Hindlimb muscle (tissue), 1 donor: ENCODE measurements around the gene ATXN1. TPM values are rescaled to one million over a fixed set of nuclear protein-coding genes. Genes with fewer than 3 reads are reported as not detected.

Experiments
- DNase-seq: peaks from one replicate; pipeline ENCODE4 v3.0.0-alpha.2; 2013
- polyA plus RNA-seq: library from polyadenylated mRNA; unstranded; fragments of 120-200 nt; gene quantifications from one replicate; pipeline ENCODE4 v1.2.1, GENCODE V29; 2013; ENCODE audit not compliant: insufficient read length

Gene ATXN1
- polyA plus RNA-seq, 1 donor = 16.1 TPM

DNA sequence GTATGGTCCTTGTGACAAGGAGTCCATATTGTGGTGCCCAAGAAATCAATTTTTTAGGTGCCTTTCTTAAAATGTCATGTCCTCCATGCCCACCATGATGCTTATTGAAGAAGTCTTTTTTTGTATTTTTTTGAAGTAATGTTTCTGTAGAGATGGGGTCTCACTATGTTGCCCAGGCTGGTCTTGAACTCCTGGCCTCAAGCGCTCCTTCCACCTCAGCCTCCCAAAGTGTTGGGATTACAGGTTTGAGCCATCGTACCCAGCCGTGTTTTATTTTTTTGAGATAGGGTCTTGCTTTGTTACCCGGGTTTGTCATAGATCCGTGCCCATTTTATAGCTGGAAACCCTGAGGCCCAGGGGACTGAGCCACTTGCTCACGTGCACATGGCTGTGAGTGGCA lies 238.3 kb downstream of the ATXN1 start:
- no peak for DNase-seq

DNA sequence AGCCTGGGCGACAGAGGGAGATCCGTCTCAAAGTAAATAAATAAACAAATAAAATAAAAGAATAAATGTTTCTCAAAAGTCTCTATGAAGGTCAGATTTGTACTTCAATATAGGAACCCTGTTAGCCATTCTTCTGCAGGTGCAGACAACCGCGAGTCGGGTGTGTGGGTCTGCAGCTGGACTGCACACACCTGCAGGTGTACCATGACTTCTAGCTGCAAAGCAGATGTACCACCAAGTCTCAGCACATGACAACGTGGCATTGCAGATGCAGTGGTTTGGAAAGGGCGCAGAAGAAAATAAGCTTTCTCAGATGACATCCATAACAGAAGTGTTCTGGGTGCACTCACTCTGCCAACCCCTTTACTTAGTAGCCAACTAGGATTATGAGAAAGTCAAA lies 239.7 kb downstream of the ATXN1 start:
- DNase-seq = no peak

DNA sequence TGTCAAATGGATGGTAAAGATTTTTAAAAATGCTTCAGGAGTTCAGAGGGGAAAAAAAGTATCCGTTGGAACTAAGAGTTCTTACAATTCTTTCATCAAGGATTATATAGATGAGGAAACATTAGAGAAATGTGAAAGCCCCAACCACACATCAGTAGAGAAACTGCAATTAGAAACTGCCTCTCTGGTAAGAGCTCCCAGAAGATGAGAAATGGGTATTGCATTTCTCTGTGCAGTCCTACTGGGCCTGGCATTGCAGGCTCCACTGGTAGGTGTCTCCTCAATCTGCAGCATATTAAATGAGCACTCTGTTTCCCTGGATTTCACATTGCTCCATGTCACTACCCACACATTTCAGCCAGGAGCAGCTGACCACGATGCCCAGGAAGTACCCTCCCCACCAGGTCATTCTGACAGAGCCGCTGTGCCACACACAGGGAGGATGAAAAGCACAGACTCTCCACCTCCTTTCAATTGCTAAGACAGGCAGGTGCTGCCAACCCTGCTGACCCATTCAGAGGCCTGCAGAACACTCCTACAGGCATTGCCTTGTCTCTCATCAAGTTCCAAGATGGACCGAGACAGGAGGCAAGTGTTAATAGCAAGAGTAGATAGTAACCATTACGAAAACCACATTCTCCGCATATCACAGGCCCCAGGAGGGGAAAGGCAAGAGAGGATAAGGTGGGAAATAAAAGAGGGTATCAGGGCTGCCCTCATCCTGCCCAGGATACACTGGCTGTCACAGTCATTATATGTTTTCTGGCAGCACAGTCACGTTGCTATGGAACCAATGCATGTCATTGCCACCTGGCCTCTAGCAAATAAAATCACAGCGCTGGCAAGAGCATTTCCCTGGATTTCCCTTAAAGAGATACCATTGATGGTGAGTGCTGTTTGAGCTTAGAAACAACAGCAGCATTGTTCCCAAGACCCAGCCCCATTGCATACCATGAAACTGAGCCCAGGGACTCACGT lies 241.7 kb downstream of the ATXN1 start:
- DNase-seq = no peak

DNA sequence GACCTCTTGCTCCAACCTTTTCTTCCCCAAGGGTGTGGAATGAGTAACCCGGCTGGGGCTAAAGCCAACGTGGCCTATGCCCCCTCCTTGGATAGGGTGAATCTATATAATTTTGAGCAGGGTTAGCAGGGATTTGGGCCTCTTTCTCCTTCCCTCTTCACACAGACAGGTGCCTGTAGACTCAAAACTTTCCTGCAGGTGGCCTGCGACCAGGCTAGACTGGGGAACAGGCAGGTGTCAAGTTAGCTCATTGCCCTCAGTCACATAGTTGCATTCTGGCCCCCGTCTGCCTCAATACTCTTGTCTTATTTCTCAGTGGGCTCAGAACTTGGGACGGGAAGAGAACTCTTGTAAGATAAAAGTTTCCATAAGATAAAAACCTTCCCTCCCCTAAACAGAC lies 243.0 kb downstream of the ATXN1 start:
- DNase-seq = no peak

DNA sequence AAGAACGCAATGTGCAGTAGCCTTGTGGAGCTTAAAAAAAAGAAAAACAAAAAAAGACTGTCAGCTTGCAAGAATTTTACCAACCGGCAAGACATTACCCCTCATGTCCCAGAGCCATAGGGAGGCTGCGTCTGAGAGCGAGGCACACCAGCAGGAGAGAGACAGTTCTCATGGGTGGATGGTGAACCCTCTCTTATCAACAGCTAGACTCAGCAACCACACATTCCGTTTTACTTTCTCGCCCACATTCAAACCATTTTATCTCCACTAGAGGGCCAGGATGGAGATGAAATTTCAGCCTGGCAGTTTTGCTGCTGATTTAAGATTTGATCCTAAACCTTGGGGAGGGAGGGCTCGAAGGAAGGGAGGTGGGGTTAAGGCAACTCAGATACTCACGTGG lies 247.0 kb downstream of the ATXN1 start:
- no peak for DNase-seq

DNA sequence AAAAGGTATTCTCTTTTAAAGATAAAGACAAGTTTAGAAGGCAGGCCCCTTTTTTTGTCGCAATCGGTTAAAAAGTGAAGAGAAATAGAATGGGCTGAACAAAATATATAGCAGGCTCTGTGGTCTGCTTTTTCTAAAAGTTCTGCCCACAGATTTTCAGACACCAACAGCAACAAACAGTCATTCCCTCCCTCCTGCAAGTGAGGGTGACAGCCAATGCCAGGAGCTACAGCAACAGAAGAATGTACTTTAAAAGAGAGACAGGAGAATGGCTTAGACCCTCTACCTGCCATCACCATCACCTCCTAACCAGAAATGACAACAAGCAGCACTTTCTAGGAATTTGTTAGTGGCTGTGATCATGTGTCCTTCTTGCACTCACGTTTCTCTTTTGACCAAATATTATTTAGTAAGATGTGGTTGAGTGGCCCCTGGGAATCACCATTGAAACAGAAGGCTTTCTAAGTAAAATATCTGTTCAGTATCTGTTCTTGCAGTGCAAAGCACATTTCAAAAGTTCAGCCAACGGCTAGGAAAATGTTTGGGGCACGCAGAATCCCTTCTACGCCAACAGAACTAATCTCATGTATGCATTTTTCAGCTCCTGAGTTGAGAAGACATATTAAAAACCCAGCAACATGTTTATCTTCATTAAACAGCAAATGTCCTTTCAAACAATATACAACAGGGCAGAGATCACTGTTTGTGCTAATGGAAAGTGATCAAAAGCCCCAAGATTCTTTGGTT lies 248.5 kb downstream of the ATXN1 start:
- no peak for DNase-seq

DNA sequence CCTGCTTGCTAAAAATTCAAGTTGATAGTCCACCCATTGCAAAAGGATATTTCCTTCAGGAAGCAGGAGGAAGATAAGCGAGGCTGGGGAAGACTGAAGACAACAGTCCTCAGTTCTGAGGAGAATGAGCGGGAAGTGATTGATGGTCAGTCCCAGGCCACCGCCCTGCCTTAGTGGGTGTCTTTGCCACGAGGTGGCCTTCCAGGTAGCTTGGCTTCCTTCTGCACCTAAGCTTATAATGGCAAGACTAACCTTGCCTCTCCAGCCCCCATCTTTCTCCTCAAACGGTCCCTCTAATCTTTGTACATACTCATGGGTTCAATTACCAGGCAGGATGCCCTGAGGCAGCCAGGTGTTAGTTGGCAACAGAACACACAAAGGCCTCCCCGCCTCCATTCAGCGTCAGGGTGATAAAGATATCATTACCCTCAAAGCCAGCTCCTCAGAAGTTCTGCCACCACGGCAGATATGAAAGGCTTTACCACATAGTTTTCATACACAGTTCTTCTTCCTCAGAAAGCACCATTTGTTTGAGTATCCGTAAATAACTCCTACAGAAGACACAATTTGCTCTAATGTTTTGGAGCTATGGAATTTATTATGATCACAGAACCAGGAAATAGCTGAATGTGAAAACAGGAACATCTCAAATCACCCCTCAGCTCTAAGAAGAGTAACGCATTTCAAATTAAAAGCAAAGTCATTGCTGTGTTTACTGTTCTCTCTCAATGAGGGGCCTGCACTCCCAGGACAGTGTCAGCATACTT lies 249.4 kb downstream of the ATXN1 start:
- no peak for DNase-seq

DNA sequence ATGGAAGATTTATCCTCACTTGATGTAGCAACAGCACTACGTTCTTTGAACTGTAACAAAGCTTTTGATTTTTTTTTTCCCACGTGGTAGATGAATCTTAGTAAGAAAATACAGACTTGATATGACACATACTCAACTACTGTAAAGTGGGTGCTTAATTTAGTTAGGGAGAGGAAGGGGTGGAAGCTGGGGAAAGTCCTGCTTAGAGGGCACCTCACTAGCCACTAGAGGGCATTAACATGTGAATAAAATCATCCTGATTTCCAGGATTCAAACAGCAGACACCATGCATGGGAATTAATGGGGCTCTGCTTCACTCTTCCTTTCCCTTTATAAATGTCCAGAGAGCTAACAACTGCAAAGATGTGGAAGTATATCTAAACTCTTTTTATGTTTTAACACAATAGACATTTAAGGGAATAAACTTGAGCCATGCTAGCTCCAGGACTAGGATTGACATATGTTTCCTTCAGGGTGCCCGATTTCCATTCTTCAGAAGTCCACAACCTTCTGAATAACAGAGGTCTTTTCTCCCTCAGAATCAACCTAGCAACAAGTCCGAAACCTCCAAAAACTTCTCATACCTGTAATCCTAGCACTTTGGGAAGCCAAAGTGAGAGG lies 250.1 kb downstream of the ATXN1 start:
- no peak for DNase-seq

DNA sequence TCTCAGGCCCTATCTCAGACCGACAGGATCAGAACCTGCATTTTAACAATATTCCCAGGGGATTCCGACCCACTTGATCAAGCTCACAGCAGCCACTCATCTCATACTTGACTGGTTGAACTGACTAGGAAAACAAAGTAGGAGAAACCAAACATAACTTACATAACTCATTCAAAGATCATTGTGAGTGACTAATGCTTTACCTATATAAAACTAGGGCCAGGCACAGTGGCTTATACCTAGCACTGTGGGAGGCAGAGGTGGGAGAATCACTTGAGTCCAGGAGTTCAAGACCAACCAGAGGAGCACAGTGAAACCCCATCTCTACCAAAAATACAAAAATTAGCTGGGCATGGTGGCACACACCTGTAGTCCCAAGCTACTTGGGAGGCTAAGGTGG lies 251.0 kb downstream of the ATXN1 start:
- no peak for DNase-seq

DNA sequence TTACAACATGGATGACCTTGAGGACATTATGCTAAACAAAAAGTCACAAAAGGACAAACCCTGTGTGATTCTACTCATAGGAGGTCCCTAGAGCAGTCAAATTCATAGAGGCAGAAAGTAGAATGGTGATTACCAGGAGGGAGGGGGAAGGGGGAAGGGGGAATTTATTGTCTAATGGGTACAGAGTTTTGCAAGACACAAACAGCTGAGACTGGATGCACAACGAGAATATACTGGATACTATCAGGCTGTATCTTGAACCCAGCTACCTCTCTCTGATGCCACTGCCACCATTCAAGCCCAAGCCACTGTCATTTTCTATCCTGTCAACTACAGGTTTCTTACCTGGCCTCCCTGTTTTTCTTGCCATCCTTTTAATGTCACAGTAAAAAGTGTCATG lies 252.3 kb downstream of the ATXN1 start:
- no peak for DNase-seq

DNA sequence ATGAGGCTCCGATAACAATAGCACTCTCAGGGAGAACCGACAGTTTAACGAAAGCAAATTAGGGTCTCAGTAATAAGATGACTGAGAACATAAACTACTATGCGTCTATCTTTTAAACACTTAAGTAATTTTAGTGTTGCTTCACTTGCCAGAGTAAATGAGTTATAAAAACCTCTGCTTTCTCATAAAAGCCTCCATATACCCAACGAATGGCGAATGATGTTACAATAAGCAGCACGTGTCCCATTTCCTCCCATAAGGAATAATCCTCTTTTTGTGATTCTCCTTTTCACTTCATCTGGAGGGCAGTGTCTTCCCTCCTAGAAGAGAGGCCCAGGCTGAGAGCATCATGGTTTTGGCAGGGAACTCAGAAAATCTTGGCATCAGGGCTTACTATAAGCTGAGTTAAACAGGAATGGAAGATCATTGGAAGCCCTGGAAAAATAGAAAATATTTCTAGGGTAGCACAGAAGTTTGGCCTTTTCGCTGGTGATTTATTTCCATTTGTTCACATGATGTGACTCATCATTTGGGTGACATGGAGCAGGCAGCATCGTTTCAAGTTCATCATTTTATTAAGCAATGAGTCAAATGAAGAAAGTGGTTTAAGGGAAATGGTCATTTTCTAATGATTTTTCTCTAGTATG lies 255.4 kb downstream of the ATXN1 start:
- DNase-seq = peak; percentile 91

DNA sequence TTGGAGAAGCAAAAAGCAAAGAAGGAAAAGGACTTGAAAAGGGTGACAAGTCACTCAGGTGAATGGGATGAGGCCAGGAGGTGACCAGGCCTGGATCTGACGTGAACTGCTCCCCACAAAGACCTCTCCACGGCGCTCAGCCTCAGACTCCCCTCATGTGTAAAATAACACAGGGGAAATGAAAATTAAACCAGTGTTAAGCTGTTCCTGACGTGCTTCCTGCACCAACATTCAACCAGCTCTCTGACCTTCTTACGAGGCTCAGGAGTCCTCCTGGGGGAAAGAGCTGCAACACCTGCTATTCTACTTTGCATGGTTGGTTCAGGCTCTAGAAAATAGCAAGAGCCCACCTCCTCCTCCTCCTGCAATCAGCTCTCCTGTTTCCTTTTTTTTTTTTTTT lies 256.7 kb downstream of the ATXN1 start:
- DNase-seq = no peak

DNA sequence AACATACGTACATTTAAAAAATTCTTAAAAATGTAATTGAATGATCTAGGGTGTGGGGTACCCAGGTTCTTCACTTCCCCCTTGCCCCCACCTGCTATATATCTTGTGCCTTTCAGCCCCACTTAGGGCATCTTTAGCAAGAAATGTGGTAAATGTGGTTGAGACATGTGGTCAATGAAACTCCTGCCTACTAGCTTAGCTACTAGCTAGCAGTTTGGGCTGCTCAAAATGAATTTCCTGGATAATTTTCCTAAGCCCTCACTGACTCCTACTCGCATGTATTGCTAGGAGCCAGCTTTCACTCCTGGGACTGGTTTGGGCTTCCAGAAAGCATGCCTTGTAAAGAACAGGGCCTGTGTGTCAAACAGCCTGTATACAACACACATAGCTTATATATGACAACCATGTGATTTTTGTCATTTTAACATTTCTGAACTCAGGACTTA lies 257.3 kb downstream of the ATXN1 start:
- DNase-seq = no peak

DNA sequence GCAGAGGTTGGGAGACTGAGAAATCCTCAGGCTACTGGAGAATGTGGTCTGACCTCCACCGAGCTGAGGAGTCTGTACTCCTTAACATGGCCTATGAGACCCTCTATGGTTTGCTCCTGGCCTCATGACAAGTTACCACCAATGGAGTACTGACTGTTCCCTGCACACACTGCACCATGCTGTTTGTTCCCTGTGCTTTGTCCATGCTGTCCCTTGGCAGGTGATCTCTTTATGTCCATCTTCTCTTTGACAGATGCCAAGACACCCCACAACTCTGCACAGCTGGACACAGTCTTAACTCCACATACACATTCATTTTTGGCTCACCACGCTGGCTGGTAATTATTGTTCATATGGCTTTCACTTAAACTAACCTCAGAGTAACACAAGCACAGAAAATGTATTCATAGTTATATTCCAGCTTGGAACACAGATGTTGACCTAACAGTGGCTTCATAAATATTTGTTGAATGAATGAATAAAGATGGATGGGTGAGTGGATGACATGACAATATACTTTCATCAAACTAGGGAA lies 258.0 kb downstream of the ATXN1 start:
- DNase-seq = no peak

DNA sequence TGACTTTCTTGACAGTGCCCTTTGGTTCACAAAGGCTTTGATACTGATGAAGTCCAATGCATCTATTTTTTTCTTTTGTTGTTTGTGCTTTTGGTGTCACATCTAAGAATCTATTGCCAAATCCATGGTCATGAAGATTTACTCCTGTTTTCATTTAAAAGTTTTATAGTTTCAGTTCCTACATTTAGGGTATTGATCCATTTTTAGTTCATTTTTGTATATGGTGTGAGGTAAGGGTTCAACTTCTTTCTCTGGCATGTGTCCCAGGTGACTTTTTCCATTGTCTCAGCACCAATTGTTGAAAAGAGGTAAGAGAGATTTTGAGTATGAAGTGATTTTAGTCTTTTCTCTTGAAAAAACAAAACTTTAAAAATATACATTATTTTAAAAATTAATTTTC lies 262.3 kb downstream of the ATXN1 start:
- no peak for DNase-seq

DNA sequence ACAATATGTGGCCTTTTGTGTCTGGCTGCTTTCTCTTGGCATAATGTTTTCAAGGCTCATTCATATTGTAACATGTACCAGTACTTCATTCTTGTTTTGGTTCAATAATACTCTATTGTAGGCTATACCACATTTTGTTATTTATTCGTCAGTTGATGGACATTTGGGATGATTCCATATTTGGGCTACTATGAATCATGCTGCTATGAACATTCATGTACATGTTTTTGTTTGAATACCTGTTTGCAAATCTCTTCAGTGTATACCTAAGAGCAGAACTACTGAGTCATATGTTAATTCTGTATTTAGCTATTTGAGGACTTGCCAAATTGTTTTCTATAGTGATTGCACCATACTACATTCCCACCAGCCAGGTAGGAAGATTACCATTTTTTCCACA lies 263.0 kb downstream of the ATXN1 start:
- no peak for DNase-seq

DNA sequence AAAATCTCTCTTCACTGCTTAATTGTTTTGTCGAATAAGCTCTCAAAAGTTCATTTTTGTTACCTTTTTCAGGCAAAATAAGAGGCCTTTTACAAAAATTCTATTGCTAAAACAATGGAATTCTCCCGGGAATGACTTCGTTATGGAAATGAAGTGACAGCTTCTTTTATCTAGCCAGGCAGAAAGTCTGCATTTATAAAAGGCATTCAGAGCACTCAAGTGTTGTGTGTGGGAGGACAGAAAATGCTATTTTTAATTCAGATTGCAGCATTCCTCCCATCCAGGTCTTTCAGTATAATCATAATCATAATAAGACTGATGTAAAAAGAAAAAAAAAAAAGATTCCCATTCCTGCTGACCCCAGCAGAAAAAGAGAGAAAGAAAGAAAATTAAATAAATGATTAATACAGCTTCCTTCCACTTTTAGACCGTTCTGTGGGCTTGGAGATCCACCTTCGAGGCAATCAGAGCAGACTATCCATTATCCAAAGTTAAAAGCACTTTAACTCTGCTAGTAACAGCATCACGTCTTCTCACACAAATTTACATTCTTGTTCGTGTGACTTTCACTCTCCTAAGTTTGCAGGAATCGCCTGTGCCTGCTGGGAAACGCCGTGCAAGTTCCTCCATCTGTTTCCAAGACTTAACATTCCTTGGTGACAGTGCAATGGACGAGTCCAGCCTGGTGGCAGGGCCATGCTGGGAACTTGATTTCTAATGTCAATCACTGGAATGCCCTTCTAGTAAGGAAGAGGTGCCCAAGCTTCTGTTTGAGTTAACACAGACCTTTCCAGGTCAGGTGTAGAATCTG lies 264.1 kb downstream of the ATXN1 start:
- no peak for DNase-seq

DNA sequence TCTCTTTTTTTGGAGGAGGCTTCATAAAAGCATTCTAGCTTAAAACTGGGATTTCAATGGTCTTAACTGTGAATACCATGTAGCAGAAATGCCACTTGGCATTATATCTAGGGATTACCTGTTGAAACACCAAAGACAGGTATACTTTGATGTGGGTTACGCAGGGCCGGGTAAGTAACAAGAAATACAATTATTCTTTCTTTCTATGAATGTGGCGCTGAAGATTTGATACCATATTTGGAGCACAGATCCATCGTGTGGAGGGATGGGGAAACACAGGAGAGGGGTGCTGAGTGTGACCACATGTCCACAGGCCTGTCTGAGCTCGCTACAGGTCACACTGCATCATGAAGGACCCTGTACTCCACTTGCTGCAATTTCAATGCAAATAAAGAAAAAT lies 265.1 kb downstream of the ATXN1 start:
- DNase-seq = no peak

DNA sequence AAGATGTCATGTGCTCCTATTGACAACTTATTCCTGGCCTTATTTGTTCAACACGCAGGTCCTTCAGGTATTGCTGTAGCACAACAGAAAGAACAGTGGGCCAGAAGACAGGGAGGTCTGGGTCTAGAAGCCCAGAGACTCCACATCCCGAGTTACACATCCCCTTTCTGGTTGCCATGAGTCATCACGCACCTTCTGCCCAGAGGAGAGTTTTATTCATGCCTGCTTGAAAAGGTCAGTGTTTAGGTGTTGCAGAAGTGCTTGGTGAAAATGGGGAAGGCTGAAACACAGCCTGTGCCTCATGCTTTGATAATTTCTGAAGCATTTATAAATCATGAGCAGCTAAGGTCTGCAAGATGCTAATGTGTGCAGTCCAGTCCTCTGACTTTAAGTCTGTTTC lies 266.5 kb downstream of the ATXN1 start:
- DNase-seq = no peak

DNA sequence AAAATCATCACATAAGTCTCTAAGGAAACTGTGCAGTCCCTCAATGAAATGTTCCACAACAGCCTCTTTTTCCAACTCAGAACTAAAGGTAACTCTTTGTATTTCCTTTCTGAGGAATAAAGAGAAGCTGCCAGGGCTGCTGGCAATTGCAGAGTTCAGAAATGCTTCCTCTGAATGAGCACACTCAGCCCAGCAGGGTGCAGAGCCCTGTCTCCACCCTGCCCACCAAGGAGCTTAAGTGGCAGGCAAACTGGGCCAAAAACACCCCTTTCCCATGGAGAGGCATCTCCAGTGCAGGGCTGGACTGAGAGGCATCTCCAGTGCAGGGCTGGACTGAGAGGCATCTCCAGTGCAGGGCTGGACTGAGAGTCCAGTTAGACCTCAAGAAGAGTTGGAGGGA lies 267.5 kb downstream of the ATXN1 start:
- DNase-seq = no peak

DNA sequence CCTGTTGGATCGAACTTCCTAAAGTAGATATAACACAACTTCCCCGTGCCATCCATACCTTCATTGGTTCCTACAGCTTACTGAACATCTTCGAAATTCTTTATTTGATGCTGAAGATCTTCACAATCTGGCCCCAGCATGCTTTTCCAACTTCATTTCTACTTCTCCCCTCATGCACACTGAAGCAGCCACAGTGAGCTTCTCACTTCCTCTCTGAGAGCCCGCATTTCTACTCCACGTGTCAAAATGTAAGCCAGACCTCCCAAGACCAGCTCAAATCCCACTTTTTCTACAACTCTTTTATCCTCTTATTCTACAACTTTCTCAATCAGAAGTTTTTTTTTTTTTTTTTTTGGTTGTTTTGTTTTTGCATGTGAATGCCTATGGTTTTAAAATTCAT lies 268.1 kb downstream of the ATXN1 start:
- no peak for DNase-seq
